HG03342 (cell line): ENCODE measurements around the gene RASSF8.

Source experiments
- ATAC-seq: cut with Tn5 transposase; IDR thresholded peaks from one replicate; pipeline ENCODE4 v1.9.1; 2021; ENCODE audit warnings: mild to moderate bottlenecking, moderate library complexity; ENCODE audit not compliant: unreplicated experiment

Gene RASSF8

GRCh38 chr12:25960961-25961360 is 2.5 kb downstream of the RASSF8 start:
- no peak for ATAC-seq

- ATAC-seq = no peak
Observed at GRCh38 chr12:25962932-25963525, 4.5 kb downstream of the RASSF8 start.

- ATAC-seq = no peak
Observed at GRCh38 chr12:25965682-25966081, 7.2 kb downstream of the RASSF8 start.

- ATAC-seq = no peak
Observed at GRCh38 chr12:25970082-25970481, 11.6 kb downstream of the RASSF8 start.

GRCh38 chr12:25970916-25971653 is 12.6 kb downstream of the RASSF8 start:
- ATAC-seq = no peak

- ATAC-seq = no peak
Observed at GRCh38 chr12:25971654-25972041, 13.2 kb downstream of the RASSF8 start.

- ATAC-seq = no peak
Observed at GRCh38 chr12:25972783-25973182, 14.3 kb downstream of the RASSF8 start.

GRCh38 chr12:25975179-25975578 is 16.7 kb downstream of the RASSF8 start:
- ATAC-seq = no peak

- no peak for ATAC-seq
Observed at GRCh38 chr12:25975682-25976081, 17.2 kb downstream of the RASSF8 start.

- no peak for ATAC-seq
Observed at GRCh38 chr12:25976289-25976688, 17.8 kb downstream of the RASSF8 start.

- no peak for ATAC-seq
Observed at GRCh38 chr12:25977047-25977446, 18.6 kb downstream of the RASSF8 start.

GRCh38 chr12:25979059-25979458 is 20.6 kb downstream of the RASSF8 start:
- ATAC-seq = no peak

GRCh38 chr12:25979563-25979962 is 21.1 kb downstream of the RASSF8 start:
- ATAC-seq = no peak

GRCh38 chr12:25980035-25980434 is 21.6 kb downstream of the RASSF8 start:
- no peak for ATAC-seq

- ATAC-seq = no peak
Observed at GRCh38 chr12:25981597-25981996, 23.1 kb downstream of the RASSF8 start.

GRCh38 chr12:25982416-25982815 is 23.9 kb downstream of the RASSF8 start:
- no peak for ATAC-seq

- no peak for ATAC-seq
Observed at GRCh38 chr12:25983625-25984024, 25.1 kb downstream of the RASSF8 start.

GRCh38 chr12:25984759-25985158 is 26.3 kb downstream of the RASSF8 start:
- no peak for ATAC-seq

GRCh38 chr12:25985316-25986175 is 27.1 kb downstream of the RASSF8 start:
- no peak for ATAC-seq

GRCh38 chr12:25986180-25986579 is 27.7 kb downstream of the RASSF8 start:
- ATAC-seq = no peak

GRCh38 chr12:25988505-25988904 is 30.0 kb downstream of the RASSF8 start:
- no peak for ATAC-seq

- no peak for ATAC-seq
Observed at GRCh38 chr12:25990495-25990894, 32.0 kb downstream of the RASSF8 start.
